GM21423 (cell line): ENCODE measurements around the gene HSPB7.
"Not testable (repeated sequence)": the region's sequence is repeated elsewhere in the genome, so short reads cannot be mapped to it uniquely, and the experiment has no call there.

ENCODE experiments used
- ATAC-seq: cut with Tn5 transposase; IDR thresholded peaks from one replicate; pipeline ENCODE4 v1.9.1; 2021; ENCODE audit warnings: mild to moderate bottlenecking, moderate library complexity; ENCODE audit not compliant: unreplicated experiment

HSPB7 gene

GRCh38 chr1:16017461-16018303 is at the start of gene HSPB7:
Gene HSPB7 (minus strand): TSS chr1:16018043. CDS start chr1:16017963, 80 bp downstream.
- ATAC-seq, result no peak

GRCh38 chr1:16067127-16067768 is 49.4 kb upstream of the HSPB7 start:
- no peak for ATAC-seq

GRCh38 chr1:16066245-16066644 is 48.4 kb upstream of the HSPB7 start:
- ATAC-seq, result no peak

GRCh38 chr1:16065269-16065576 is 47.4 kb upstream of the HSPB7 start:
- no peak for ATAC-seq

- ATAC-seq, result no peak
These were observed 46.9 kb upstream of the HSPB7 start for GRCh38 chr1:16064536-16065268.

GRCh38 chr1:16063921-16064320 is 46.1 kb upstream of the HSPB7 start:
- ATAC-seq, result no peak

- ATAC-seq, result no peak
These were observed 45.5 kb upstream of the HSPB7 start for GRCh38 chr1:16063226-16063829.

- ATAC-seq, result not testable (repeated sequence)
These were observed 44.8 kb upstream of the HSPB7 start for GRCh38 chr1:16062687-16063075.

GRCh38 chr1:16061989-16062686 is 44.3 kb upstream of the HSPB7 start:
- ATAC-seq, result not testable (repeated sequence)

- no peak for ATAC-seq
These were observed 43.4 kb upstream of the HSPB7 start for GRCh38 chr1:16061266-16061665.

GRCh38 chr1:16058394-16059120 is 40.7 kb upstream of the HSPB7 start:
- ATAC-seq, result not testable (repeated sequence)

GRCh38 chr1:16057314-16057915 is 39.6 kb upstream of the HSPB7 start:
- ATAC-seq, result not testable (repeated sequence)

- not testable (repeated sequence) for ATAC-seq
These were observed 38.7 kb upstream of the HSPB7 start for GRCh38 chr1:16056521-16056912.

GRCh38 chr1:16055613-16056520 is 38.0 kb upstream of the HSPB7 start:
- peak; percentile 72 for ATAC-seq

- no peak for ATAC-seq
These were observed 37.0 kb upstream of the HSPB7 start for GRCh38 chr1:16054598-16055540.

- no peak for ATAC-seq
These were observed 36.1 kb upstream of the HSPB7 start for GRCh38 chr1:16053781-16054502.

GRCh38 chr1:16051949-16052348 is 34.1 kb upstream of the HSPB7 start:
- not testable (repeated sequence) for ATAC-seq
